Gastroesophageal sphincter (tissue), 3 donors: ENCODE measurements around the gene CDH4.

Experiments
- CTCF ChIP-seq, 4 experiments: fragments of 200-600 bp in 2 of 4; fragments of 450-650 bp in 2 of 4; sonication (generic) in 1 of 4; IDR thresholded peaks; one replicate each; pipeline ENCODE4 v1.5.1; 2017 to 2019; ENCODE audit warnings: antibody characterized with exemption in 4 of 4, mild to moderate bottlenecking in 2 of 4, moderate library complexity in 2 of 4
- EP300 ChIP-seq: sonication (generic); formaldehyde crosslinking; IDR thresholded peaks from one replicate; pipeline ENCODE4 v1.6.1; 2017; ENCODE audit warnings: antibody characterized with exemption, mild to moderate bottlenecking
- POLR2A ChIP-seq, 2 donors: fragments of 450-650 bp; IDR thresholded peaks; one replicate each; pipeline ENCODE4 v1.6.1; 2017; ENCODE audit warnings: antibody characterized with exemption in 2 of 2, mild to moderate bottlenecking in 2 of 2, moderate library complexity in 1 of 2
- POLR2AphosphoS5 ChIP-seq: sonication (generic); formaldehyde crosslinking; IDR thresholded peaks from one replicate; pipeline ENCODE4 v1.6.1; 2017; ENCODE audit warnings: antibody characterized with exemption

GRCh38 chr20:61739086-61739831, 487.2 kb downstream of the CDH4 start:
- TF ChIP-seq CTCF (IDR thresholded peaks at IDR 0.05) (no peak), POLR2AphosphoS5 (no peak), EP300 (no peak), POLR2A (IDR thresholded peaks at IDR 0.05) (no peak)
